Hepatocyte (in vitro differentiated cells): Measurements from ENCODE around the gene RAF1.

ENCODE experiments used
- CTCF ChIP-seq: fragments of 200-600 bp; sonication (generic); IDR thresholded peaks from 2 replicates; pipeline ENCODE4 v1.5.1; 2016; ENCODE audit warnings: antibody characterized with exemption, mild to moderate bottlenecking; ENCODE audit not compliant: poor library complexity
- EZH2 ChIP-seq: fragments of 200-600 bp; sonication (generic); IDR thresholded peaks from 2 replicates; pipeline ENCODE4 v1.6.1; 2016; ENCODE audit warnings: antibody characterized with exemption, mild to moderate bottlenecking, borderline replicate concordance
- EZH2phosphoT487 ChIP-seq: fragments of 200-600 bp; sonication (generic); IDR thresholded peaks from one replicate; pipeline ENCODE4 v1.6.1; 2018; ENCODE audit warnings: antibody characterized with exemption, mild to moderate bottlenecking, low read depth, moderate library complexity; ENCODE audit not compliant: unreplicated experiment, severe bottlenecking

GRCh38 chr3:12659316-12660015, 4.5 kb downstream of the RAF1 start:
- TF ChIP-seq CTCF (no peak), EZH2phosphoT487 (no peak), EZH2 (no peak)
